Mucosa of stomach (tissue), 1 donor: Measurements from ENCODE around the gene FXYD4.

ENCODE experiments used
- H3K27me3 ChIP-seq: one replicate; pipeline ENCODE4 v1.7.0; 2013; ENCODE audit warnings: mild to moderate bottlenecking, low read length; ENCODE audit not compliant: control insufficient read depth, insufficient read depth
- H3K36me3 ChIP-seq: one replicate; pipeline ENCODE4 v1.7.0; 2013; ENCODE audit warnings: low read length; ENCODE audit not compliant: control insufficient read depth, insufficient read depth
- H3K4me1 ChIP-seq: one replicate; pipeline ENCODE4 v1.7.0; 2013; ENCODE audit warnings: mild to moderate bottlenecking, low read length; ENCODE audit not compliant: control insufficient read depth, insufficient read depth
- H3K4me3 ChIP-seq: one replicate; pipeline ENCODE4 v1.7.0; 2013; ENCODE audit warnings: low read length
- H3K9ac ChIP-seq: one replicate; pipeline ENCODE4 v1.7.0; 2013; ENCODE audit warnings: mild to moderate bottlenecking, low read length, moderate library complexity
- H3K9me3 ChIP-seq: one replicate; pipeline ENCODE4 v1.7.0; 2013; ENCODE audit warnings: mild to moderate bottlenecking, low read length, moderate library complexity; ENCODE audit not compliant: control insufficient read depth
- donor health status: Pancreatic carcinoma.

FXYD4 gene

GRCh38 chr10:43380610-43381222 lies 9.3 kb downstream of the FXYD4 start:
- H3K4me3 ChIP-seq = no peak overlapping the region
- H3K36me3 ChIP-seq = peaks cover 8% of the 10 kb centered on the region
- H3K9ac ChIP-seq = no peak overlapping the region
- no peaks in the 10 kb centered on the region for H3K9me3 ChIP-seq
- peaks cover 17% of the 10 kb centered on the region for H3K4me1 ChIP-seq
- H3K27me3 ChIP-seq = no peaks in the 10 kb centered on the region

DNA sequence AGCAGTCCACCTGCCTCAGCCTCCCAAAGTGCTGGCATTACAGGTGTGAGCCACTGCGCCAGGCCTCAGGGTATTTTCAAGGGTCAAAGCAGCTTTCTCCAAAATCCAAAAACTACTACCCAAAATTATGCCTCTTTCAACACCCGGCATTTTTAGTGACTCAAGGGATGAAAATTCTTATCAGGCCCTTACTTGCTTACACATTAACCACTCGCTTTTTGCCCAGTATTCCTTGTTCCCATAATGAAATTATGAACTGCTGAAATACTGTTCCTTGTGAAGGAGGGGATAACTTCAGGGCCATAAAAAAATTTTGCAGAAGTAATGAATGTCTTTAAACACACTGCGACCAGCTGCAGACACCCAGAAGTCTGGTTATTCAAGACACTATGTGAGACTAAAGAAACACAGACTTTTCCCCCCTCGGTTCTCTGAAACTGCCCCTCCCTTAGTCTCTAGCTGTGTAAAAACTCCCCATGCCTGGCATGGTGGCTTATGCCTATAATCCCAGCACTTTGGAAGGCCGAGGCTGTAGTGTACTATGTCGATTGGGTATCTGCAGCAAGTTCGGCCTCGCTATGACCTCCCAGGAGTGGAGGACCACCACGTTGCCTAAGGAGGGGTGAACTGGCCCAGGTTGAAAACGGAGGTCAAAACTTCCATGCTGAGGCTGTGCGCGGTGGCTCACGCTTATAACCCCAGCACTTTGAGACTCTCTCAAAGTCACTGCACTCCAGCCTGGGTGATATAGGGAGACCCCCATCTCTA lies 12.0 kb downstream of the FXYD4 start:
- Histone ChIP-seq H3K36me3 (peaks cover 23% of the 10 kb centered on the region), H3K4me1 (peaks cover 9% of the 10 kb centered on the region), H3K9me3 (no peaks in the 10 kb centered on the region), H3K27me3 (no peaks in the 10 kb centered on the region), H3K9ac (no peak overlapping the region), H3K4me3 (no peak overlapping the region)

DNA sequence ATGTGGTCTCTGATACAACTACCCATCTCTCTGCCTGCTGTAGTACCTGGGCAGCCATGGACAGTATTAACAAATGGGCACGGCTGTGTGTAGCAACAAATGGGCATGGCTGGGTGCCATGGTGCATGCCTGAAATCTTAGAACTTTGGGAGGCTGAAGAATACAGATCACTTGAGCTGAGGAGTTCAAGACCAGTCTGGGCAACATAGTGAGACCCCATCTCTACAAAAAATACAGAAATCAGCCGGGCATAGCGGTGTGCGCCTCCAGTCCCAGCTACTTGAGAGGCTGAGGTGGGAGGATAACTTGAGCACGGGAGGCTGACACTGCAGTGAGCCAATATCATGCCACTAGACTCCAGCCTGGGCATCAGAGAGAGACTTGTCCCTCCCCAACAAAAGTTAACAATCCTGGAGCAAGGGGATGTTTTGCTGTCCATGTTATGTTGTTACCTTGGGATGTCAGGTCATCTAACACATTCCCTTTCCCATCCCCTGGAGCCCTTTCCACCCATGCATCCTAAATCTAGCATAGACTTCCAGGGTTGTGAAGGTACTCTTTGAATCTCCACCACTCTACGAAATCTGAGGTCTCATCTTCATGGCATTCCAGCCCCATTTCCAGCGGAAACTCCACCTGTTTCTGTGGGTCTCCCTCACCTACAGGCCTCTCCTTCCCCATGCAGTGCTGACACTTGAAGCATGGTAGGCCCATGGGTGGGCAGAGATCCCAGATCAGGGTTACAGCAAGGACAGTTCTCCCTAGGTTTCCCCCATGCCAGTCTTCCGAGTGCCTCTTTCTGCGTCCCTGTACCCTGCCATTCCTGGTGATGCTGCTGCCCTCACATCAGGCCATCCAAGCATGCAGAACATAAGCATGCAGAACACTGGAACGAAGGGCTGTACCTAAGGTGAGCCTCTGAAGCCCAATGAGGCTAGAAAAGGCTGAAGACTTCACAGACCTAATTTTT lies 13.1 kb downstream of the FXYD4 start:
- Histone ChIP-seq H3K27me3 (no peaks in the 10 kb centered on the region), H3K36me3 (peaks cover 28% of the 10 kb centered on the region), H3K9ac (no peak overlapping the region)

DNA sequence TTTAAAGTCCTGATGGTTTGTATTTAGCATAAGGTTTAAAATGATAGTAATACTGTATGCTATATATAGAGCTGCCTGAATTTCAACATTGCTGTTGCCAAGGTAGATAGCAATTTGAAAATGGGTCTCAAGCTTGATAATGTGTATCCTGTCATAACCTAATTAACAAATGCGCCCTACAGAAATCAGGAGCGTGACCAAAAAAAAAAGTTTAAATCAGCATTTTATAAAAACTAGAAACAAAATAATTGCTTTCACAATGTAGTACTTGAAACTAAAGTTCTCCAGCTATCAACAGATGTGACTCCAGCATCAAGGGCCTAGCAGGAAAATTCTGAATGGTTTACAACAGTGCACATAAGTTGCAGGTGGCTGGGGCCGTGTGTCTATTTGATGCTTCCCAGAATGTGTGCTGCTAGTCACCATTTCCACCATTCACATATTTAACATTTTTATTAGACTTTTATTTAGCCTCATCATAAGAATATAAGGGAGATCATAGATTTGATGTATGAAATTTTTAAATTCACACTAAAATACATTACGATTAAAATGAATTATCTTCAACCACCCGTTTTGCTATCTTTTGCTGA lies 14.1 kb downstream of the FXYD4 start:
- Histone ChIP-seq H3K36me3 (peaks cover 37% of the 10 kb centered on the region), H3K9ac (no peak overlapping the region), H3K4me1 (peaks cover 11% of the 10 kb centered on the region), H3K27me3 (no peaks in the 10 kb centered on the region), H3K4me3 (no peak overlapping the region), H3K9me3 (no peaks in the 10 kb centered on the region)

More for the DNA sequence above, 13.1 kb downstream of the FXYD4 start:
- Histone ChIP-seq H3K4me1 (peaks cover 9% of the 10 kb centered on the region), H3K4me3 (no peak overlapping the region), H3K9me3 (no peaks in the 10 kb centered on the region)

DNA sequence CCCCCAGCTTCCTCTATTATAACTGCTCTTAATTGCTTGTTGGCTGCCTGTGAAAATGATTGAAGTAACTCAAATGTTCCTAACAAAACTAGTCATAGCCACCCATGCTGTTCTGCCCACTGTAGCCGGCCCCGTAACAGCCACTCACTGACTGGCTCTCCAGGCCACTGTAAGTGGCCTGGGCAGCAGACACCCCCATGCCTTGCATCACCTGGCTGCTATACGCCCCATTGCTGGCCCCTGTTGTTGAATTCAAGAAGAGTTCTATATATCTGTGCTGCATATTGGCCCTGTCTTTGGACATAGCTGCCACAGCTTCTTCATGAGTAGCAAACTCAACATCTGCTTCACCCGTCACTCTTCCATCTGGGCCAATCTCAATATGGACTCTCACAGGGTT lies 15.1 kb downstream of the FXYD4 start:
- Histone ChIP-seq H3K9ac (no peak overlapping the region), H3K4me1 (peaks cover 20% of the 10 kb centered on the region), H3K9me3 (no peaks in the 10 kb centered on the region), H3K27me3 (no peaks in the 10 kb centered on the region), H3K4me3 (no peak overlapping the region), H3K36me3 (peaks cover 42% of the 10 kb centered on the region)

DNA sequence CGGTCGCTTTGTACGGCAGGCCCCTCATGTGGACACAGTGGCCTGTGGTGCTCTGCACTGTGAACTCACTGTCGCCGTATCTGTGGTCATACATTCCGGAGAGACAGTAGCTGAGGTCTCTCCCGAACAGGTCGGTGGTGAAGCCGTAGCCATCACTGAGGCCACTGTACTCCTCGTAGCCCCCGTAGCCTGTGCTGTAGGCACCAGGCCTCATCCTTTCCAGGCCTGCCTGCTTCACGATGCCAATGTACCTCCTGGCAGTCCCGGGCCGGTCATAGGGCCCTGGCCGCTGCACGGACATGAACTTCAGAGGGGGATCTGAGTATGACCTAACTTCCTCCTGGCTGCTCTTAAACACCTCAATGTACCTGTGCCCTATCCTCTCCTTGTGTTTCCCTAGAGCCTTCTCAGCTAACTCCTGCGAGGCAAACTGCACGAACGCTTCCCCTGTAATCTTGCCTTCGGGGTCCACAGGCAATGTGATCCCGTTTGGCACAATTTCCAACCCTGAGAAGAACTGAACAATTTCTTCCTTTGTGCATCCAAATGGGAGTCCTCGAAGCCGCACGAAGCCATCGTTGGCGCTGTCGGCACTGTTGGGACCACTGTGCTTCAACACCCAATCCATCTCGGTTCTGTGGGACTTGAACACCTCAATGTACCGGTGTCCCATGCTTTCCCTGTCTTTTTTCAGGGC lies 15.7 kb downstream of the FXYD4 start:
- peaks cover 24% of the 10 kb centered on the region for H3K4me1 ChIP-seq
- no peaks in the 10 kb centered on the region for H3K27me3 ChIP-seq
- H3K9me3 ChIP-seq = no peaks in the 10 kb centered on the region
- no peak overlapping the region for H3K4me3 ChIP-seq
- H3K9ac ChIP-seq = no peak overlapping the region
- peaks cover 45% of the 10 kb centered on the region for H3K36me3 ChIP-seq

GRCh38 chr10:43387678-43388032 lies 16.2 kb downstream of the FXYD4 start:
- Histone ChIP-seq H3K4me3 (no peak overlapping the region), H3K9me3 (no peaks in the 10 kb centered on the region), H3K4me1 (peaks cover 24% of the 10 kb centered on the region), H3K9ac (no peak overlapping the region), H3K27me3 (no peaks in the 10 kb centered on the region), H3K36me3 (peaks cover 45% of the 10 kb centered on the region)

GRCh38 chr10:43389867-43390266 lies 18.4 kb downstream of the FXYD4 start:
- H3K9ac ChIP-seq = peak overlapping the region; percentile 36
- no peaks in the 10 kb centered on the region for H3K9me3 ChIP-seq
- H3K36me3 ChIP-seq = peaks cover 46% of the 10 kb centered on the region
- H3K4me1 ChIP-seq = peaks cover 29% of the 10 kb centered on the region
- H3K4me3 ChIP-seq = no peak overlapping the region
- H3K27me3 ChIP-seq = no peaks in the 10 kb centered on the region

DNA sequence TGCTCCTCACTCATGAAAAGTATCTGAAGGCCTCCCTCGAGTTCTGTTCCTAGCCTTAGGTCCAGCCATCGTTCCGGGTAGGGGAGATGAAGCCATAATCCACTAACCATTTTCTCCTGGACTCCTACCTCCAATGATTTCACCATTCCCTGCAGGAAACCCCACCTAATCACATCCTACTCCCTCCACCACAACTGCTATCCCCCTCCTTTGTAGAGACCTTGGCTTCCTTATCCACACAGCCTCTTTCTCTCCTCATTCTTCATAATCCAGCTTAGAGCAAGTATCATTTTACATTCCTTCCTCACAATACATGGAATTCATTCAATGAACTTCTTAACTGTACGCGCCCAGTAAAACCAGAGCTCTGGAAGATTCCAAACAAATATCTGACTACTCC lies 18.9 kb downstream of the FXYD4 start:
- Histone ChIP-seq H3K9ac (no peak overlapping the region), H3K36me3 (peaks cover 43% of the 10 kb centered on the region), H3K4me1 (peaks cover 33% of the 10 kb centered on the region), H3K27me3 (no peaks in the 10 kb centered on the region), H3K4me3 (no peak overlapping the region), H3K9me3 (no peaks in the 10 kb centered on the region)

GRCh38 chr10:43390759-43391158 lies 19.3 kb downstream of the FXYD4 start:
- H3K27me3 ChIP-seq = no peaks in the 10 kb centered on the region
- peaks cover 43% of the 10 kb centered on the region for H3K36me3 ChIP-seq
- H3K4me1 ChIP-seq = peaks cover 33% of the 10 kb centered on the region
- H3K9me3 ChIP-seq = no peaks in the 10 kb centered on the region
- no peak overlapping the region for H3K4me3 ChIP-seq
- H3K9ac ChIP-seq = no peak overlapping the region

DNA sequence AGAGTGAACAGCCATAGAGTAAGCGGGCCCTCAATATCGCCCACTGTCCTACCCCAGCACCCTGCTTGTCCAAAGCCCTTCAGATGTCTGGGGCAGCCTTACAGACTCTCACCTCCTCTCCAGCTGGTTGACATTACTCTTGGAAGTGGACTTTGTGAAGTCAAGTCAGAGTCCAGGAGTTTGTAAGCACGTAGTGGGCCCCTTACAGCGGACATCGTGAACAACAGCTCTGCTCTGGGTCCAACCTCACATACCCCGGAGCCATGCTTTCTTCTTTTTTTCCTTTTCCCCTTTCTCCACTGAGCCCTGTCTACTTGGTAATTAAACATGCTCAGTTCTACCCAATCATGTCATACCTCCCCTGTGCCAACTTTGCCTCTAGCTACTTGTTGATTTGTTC lies 20.1 kb downstream of the FXYD4 start:
- Histone ChIP-seq H3K9me3 (no peaks in the 10 kb centered on the region), H3K36me3 (peaks cover 43% of the 10 kb centered on the region), H3K27me3 (no peaks in the 10 kb centered on the region), H3K9ac (no peak overlapping the region), H3K4me3 (no peak overlapping the region), H3K4me1 (peaks cover 33% of the 10 kb centered on the region)
